Measurements from ENCODE around the gene ZNF547. TPM values are rescaled to one million over a fixed set of nuclear protein-coding genes. Genes with fewer than 3 reads are reported as not detected.
A peak's percentile ranks its signal among the peaks of the same experiment; 100 is the strongest.

Gene ZNF547
- total RNA-seq, 3 donors from 2014 or later, result 0.64 to 4.2 (median 1.6) TPM

DNA sequence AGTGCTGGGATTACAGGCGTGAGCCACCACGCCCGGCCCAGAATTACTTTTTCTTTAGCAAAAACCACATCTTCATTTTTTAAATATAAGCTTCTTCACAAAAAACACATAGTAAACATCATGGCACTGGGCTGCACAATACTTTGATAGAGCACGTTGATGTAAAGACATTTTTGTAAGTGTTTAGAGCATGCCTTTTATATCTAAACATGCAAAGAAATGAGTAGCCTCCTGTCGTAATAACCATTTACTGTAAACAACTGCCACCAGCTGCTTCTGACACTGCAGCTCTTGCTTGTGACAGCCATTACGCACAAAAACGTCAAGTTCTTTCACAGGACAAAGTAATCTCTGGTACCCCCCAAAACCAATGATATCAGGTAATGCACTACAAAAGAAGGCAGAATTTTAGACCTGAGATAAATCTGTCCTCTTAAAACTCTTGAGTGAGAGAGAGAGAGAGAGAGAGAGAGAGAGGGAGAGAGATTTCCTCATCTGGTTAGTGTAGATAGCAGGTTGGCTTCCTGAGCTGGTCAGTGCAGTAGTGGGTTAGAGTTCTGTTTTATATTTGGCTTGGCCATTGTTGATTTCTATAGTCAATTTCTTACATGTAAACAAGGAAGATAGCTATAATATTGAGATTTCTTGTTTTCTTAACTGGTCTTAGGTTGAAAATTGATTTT is 19.6 kb downstream of the ZNF547 start:
- Histone ChIP-seq H3K4me1 (ENCODE audit: low read depth) (no peaks in the 10 kb centered on the region), H3K4me3 (no peak overlapping the region), H3K9me3 (peaks cover 33% of the 10 kb centered on the region), H3K36me3 (ENCODE audit: low read depth) (no peaks in the 10 kb centered on the region)
- intact Hi-C loops (cut with DNase I, micrococcal nuclease), result no loop called here
- TF ChIP-seq CTCF (IDR thresholded peaks at IDR 0.05), result no peak
- ATAC-seq (no peak), DNase-seq (no peak)

DNA sequence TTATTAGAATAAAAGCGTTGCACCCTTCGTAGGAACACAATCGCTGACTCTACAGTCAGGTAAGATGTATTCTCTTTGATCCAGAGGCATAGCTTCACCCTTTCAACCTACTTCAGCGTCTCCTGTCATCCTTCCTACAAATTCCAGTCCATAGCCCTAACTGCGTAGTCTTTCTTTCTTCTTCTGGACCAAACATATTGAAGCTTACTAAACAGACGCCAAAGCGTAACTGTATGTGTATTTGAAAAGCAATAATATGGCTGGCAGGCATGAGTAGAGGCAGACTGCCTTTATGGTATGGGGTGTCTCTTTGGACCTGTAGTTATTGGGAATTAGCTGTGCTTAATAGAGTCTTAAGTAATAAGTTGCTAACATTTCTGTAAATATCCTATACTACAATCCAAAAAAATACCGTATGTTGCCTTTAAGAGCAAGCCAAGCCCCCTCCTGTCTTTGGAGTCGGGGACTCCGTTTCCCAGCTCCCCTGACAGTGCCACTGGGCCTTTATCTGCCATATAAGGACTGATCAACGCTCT is 25.9 kb downstream of the ZNF547 start:
- Histone ChIP-seq H3K4me3 (peak overlapping the region; percentile 70), H3K4me1 (ENCODE audit: low read depth) (no peaks in the 10 kb centered on the region), H3K36me3 (ENCODE audit: low read depth) (no peaks in the 10 kb centered on the region), H3K9me3 (peaks cover 12% of the 10 kb centered on the region)
- ATAC-seq (no peak), DNase-seq (no peak)
- intact Hi-C loops (cut with DNase I, micrococcal nuclease), result no loop called here
- no peak for TF ChIP-seq CTCF (IDR thresholded peaks at IDR 0.05)

GRCh38 chr19:57389730-57390598 is 26.6 kb downstream of the ZNF547 start, which contains the start of gene ZNF548:
TSS of gene ZNF548 (plus strand) at chr19:57389854. CDS start at chr19:57390100, 246 bp downstream.
- DNase-seq (peak; percentile 92 to 96 (median 96)), ATAC-seq (peak; percentile 100)
- Histone ChIP-seq H3K4me1 (ENCODE audit: low read depth) (no peaks in the 10 kb centered on the region), H3K9me3 (peaks cover 12% of the 10 kb centered on the region), H3K36me3 (ENCODE audit: low read depth) (no peaks in the 10 kb centered on the region), H3K4me3 (peak within 1 kb of the TSS; percentile 70)
- intact Hi-C loops (cut with DNase I, micrococcal nuclease), result no loop called here
- TF ChIP-seq CTCF (IDR thresholded peaks at IDR 0.05), result no peak

GRCh38 chr19:57395710-57396109 is 32.4 kb downstream of the ZNF547 start:
- ATAC-seq (no peak), DNase-seq (no peak)
- H3K9me3 ChIP-seq, result peaks cover 48% of the 10 kb centered on the region
- H3K36me3 ChIP-seq (ENCODE audit: low read depth), result peaks cover 4% of the 10 kb centered on the region
- intact Hi-C loops (cut with DNase I, micrococcal nuclease), result no loop called here
- no peak for TF ChIP-seq CTCF (IDR thresholded peaks at IDR 0.05)
- H3K4me3 ChIP-seq, result no peak overlapping the region
- H3K4me1 ChIP-seq (ENCODE audit: low read depth), result no peaks in the 10 kb centered on the region

GRCh38 chr19:57398868-57399267 is 35.5 kb downstream of the ZNF547 start:
- Histone ChIP-seq H3K4me3 (no peak overlapping the region), H3K9me3 (peaks cover 63% of the 10 kb centered on the region), H3K4me1 (ENCODE audit: low read depth) (no peaks in the 10 kb centered on the region), H3K36me3 (ENCODE audit: low read depth) (peaks cover 4% of the 10 kb centered on the region)
- no peak for TF ChIP-seq CTCF (IDR thresholded peaks at IDR 0.05)
- no peak for DNase-seq
- no peak for ATAC-seq
- intact Hi-C loops (cut with DNase I, micrococcal nuclease), result no loop called here
